Measurements from ENCODE around the gene ARL5C. TPM values are rescaled to one million over a fixed set of nuclear protein-coding genes. Genes with fewer than 3 reads are reported as not detected.

ARL5C gene
- total RNA-seq, 2 donors from 2014 or later, result not detected

DNA sequence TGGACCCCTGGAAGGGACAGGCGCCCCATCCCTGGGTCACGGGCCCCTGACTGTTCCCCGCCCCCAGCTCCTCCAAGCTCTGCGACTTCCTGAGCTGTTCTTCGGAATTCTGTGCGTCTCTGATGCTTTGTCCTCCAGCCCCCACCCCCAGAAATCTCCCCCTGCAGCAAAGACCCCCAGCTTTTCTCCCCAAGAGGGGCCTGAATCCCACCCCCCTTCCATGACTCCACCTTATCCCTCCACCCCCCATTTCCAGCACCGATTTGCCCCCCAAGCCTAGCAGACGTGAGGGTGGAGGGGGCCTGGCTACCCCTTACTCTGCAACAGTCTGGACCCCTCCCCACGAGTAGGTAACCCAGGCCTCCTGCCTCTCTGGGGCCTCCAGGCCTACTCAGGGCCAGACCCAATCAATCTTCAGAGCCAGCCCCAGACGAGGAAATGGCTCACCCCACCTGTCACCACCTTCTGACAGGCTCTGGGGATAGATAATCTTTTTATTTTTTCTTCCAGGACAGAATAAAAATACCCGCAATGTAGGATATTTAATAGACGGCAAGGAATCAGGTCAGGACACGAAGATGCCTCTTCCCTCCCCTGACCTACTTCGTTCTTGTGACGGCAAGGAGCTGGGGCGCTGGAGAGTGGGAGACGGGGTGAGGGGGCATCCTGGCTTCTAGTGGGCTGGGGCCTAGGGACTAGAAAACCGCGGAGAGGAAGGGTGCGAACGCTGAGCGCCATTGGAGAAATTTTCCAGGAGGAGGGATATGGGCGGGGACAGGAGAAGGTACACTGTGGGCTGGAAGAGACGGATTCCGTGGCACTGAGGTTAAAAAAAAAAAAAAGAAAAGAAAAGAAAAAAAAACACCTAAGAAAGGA is 13.8 kb downstream of the ARL5C start:
- H3K27me3 Mint-ChIP-seq, result peaks cover 31% of the 10 kb centered on the region
- H3K36me3 Mint-ChIP-seq (ENCODE audit: low read depth), result peaks cover 4% of the 10 kb centered on the region
- H3K9me3 ChIP-seq (ENCODE audit: control insufficient read depth, low read length, poor library complexity, severe bottlenecking), result no peaks in the 10 kb centered on the region
- peak overlapping the region; percentile 97 for H3K4me3 Mint-ChIP-seq
- H3K27ac Mint-ChIP-seq, result peak overlapping the region; percentile 100
- ATAC-seq, result no peak
- DNase-seq, result peak in 1 of 3 donors; percentile 20
- peaks cover 48% of the 10 kb centered on the region for H3K4me1 Mint-ChIP-seq

DNA sequence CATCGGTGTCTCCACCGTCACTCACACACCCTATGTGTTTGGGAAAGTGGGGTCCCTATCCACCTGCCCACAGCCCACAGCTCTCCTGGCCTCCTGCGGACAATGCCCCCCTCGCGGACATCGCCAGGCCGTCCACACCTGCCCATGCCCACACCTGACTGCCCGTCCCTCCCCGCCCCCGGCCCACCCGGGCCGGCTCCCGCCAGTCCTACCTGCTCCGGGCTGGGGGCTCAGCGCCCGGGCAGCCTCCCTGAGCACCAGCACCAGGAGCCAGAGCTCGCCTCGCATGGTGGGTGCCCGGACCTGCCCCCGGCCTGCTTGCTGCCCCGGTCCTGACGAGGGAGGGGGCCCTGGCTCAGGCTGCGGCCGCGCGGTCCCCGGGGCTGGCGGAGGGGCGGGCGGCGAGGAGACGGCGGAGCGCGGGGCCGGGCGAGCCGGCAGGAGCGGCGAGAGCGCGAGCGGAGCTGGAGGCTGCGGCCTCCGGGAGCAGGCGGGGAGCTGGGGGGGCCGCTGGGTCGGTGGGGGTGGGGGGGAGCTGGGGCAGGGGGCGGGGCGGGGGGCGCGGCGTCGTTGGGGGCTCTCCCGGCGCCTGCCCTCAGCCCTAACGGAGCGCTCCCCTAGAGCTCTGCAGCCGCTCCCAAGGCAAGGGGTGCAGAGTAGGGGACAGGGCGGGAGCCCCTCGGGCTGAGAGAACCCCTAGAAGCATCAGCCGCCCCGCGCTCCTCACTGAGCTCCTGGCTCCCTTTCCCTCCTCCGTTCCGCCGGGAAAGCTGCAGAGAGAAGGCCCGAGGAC is 14.6 kb downstream of the ARL5C start, which contains the start of gene PLXDC1:
Gene PLXDC1, minus strand, starts transcription at position 488 of the 793 bp plus-strand sequence. Its CDS starts 200 bp downstream, at position 288.
- H3K36me3 Mint-ChIP-seq (ENCODE audit: low read depth), result peaks cover 4% of the 10 kb centered on the region
- ATAC-seq (no peak), DNase-seq (peak in 1 of 3 donors; percentile 18)
- H3K4me3 Mint-ChIP-seq, result peak within 1 kb of the TSS; percentile 97
- peaks cover 31% of the 10 kb centered on the region for H3K27me3 Mint-ChIP-seq
- no peaks in the 10 kb centered on the region for H3K9me3 ChIP-seq (ENCODE audit: control insufficient read depth, low read length, poor library complexity, severe bottlenecking)
- H3K27ac Mint-ChIP-seq, result peak within 1 kb of the TSS; percentile 100
- peaks cover 48% of the 10 kb centered on the region for H3K4me1 Mint-ChIP-seq

DNA sequence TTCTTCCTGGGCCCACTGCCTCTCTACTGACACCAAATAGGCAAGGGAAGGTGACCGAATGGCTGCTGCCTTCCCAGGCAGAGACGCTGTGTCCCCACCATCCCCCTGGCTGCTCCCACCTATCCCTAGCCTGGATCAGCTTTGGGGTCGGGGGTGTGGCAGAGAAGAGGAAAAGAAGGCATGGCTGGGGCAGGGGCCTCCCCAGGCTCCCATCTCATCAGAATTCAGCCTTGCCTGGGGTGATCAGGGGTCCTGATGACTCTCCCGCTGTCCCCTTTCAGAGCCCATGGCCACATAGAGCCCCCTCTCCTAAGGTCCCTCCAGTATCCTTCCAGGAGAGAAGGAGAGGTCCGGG is 15.2 kb downstream of the ARL5C start:
- Mint-ChIP-seq H3K36me3 (ENCODE audit: low read depth) (peaks cover 4% of the 10 kb centered on the region), H3K27ac (peak overlapping the region; percentile 4), H3K4me3 (peak overlapping the region; percentile 80), H3K27me3 (peaks cover 31% of the 10 kb centered on the region), H3K4me1 (peaks cover 48% of the 10 kb centered on the region)
- ATAC-seq (no peak), DNase-seq (no peak)
- H3K9me3 ChIP-seq (ENCODE audit: control insufficient read depth, low read length, poor library complexity, severe bottlenecking), result no peaks in the 10 kb centered on the region

DNA sequence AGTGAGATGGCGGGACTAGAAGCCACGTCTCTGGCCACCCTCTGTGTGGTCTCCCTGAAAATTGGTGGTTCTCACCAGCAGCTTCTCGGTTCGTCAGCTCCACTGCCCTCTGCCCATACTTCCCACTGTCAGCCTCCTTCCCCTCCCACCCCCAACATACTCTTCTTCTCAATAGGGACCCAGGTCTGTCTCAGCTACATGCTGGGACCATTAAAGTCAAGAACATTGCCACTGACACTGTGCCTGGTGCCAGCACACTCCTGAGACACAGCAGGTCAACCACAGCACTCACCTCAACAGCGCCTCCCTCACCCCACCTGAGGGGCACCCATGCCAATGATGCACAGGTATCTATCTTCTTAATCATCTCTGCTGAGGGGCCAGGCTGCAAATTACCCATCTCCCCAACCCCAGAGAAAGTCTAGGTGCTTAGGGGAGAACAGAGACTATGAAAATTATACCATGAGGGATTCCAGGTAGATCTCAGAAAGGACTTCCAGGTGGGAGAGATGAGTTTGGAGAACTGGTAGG is 15.8 kb downstream of the ARL5C start:
- DNase-seq, result no peak
- ATAC-seq, result no peak
- Mint-ChIP-seq H3K27me3 (peaks cover 31% of the 10 kb centered on the region), H3K36me3 (ENCODE audit: low read depth) (peaks cover 4% of the 10 kb centered on the region), H3K27ac (peak overlapping the region; percentile 4), H3K4me1 (peaks cover 48% of the 10 kb centered on the region), H3K4me3 (peak overlapping the region; percentile 80)
- no peaks in the 10 kb centered on the region for H3K9me3 ChIP-seq (ENCODE audit: control insufficient read depth, low read length, poor library complexity, severe bottlenecking)

DNA sequence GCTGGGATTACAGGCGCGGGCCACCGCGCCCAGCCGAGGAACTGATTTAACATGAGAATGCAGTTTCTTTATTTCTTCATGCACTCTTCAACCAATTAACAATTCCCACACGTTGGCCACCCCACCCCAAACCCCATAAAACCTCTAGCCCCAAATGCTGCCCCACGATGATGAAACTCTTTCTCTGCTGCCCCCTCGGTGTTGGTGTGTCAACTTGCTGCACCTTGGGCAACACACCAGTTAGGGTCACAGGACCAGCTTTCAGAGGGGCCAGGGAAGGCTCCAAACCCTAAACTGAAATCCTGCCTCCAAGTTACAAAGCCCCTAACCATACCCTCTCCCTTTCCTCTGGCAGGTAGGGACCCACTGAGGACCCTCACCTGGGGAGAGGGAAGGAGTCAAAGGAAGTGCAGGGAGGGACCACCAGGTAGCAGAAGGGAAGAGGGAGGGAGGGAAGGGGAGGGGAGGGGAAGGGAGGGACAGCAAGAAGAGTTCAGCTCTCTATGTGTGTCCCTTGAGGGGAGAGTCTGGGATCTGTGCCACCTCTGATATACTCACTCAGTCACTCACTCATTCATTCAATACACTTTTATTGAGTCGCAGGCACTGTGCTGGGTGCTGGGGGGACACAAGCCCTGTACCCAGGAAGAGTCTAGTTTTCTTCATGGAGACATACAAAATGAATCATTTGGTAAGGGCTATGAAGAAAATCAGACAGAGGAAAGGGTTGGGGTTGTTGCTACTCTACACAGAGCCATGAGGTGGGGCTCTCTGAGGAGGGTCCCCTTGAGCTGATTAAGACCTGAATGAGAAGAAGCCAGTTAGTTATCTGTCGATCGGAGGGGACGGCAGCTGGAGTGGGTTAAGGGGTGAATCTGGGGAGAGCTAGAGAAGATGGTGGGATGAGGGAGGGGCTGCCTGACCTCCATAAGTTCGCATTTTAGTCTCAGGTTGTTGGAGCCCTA is 18.5 kb downstream of the ARL5C start:
- no peaks in the 10 kb centered on the region for H3K36me3 Mint-ChIP-seq (ENCODE audit: low read depth)
- DNase-seq (no peak), ATAC-seq (no peak)
- H3K27ac Mint-ChIP-seq, result no peak overlapping the region
- no peaks in the 10 kb centered on the region for H3K9me3 ChIP-seq (ENCODE audit: control insufficient read depth, low read length, poor library complexity, severe bottlenecking)
- H3K27me3 Mint-ChIP-seq, result peaks cover 18% of the 10 kb centered on the region
- H3K4me3 Mint-ChIP-seq, result no peak overlapping the region
- H3K4me1 Mint-ChIP-seq, result peaks cover 30% of the 10 kb centered on the region

DNA sequence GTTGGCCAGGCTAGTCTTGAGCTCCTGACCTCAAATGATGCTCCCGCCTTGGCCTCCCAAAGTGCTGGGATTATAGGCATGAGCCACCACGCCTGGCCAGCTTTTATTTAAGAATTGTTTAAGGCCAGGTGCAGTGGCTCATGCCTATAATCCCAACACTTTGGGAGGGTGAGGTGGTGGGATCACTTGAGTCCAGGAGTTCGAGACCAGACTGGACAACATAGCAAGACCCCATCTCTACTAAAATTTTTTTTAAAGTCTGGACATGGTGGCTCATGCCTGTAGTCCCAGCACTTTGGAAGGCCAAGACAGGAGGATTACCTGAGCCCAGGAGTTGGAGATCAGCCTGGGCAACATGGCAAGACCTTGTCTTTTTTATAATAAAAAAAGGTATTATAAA is 19.7 kb downstream of the ARL5C start:
- Mint-ChIP-seq H3K27me3 (peaks cover 18% of the 10 kb centered on the region), H3K27ac (no peak overlapping the region), H3K4me1 (peaks cover 22% of the 10 kb centered on the region), H3K4me3 (no peak overlapping the region), H3K36me3 (ENCODE audit: low read depth) (no peaks in the 10 kb centered on the region)
- DNase-seq (no peak), ATAC-seq (no peak)
- no peaks in the 10 kb centered on the region for H3K9me3 ChIP-seq (ENCODE audit: control insufficient read depth, low read length, poor library complexity, severe bottlenecking)

DNA sequence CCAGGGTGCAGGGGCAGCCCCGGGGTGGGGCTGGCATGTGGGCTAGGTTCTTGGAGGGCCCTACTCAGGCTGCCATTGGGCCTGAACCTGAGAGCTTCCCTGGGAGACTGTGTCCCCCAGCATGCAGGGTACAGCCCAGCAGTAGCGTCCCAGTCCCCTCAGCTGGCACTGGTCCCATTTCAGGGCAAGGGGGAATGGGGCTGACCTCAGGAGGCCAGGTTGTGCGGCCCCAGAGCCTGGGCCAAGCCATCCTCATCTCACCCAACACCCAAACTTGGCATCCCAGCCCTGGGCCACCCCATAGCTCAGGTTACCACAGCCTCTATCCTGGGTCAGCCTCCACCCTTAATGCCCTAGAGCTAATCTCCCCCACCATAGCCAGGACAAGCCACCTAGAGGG is 20.8 kb downstream of the ARL5C start:
- DNase-seq, result no peak
- Mint-ChIP-seq H3K27ac (peak overlapping the region; percentile 37), H3K4me1 (peaks cover 16% of the 10 kb centered on the region), H3K27me3 (peaks cover 12% of the 10 kb centered on the region), H3K36me3 (ENCODE audit: low read depth) (no peaks in the 10 kb centered on the region), H3K4me3 (no peak overlapping the region)
- no peak for ATAC-seq
- H3K9me3 ChIP-seq (ENCODE audit: control insufficient read depth, low read length, poor library complexity, severe bottlenecking), result no peaks in the 10 kb centered on the region

DNA sequence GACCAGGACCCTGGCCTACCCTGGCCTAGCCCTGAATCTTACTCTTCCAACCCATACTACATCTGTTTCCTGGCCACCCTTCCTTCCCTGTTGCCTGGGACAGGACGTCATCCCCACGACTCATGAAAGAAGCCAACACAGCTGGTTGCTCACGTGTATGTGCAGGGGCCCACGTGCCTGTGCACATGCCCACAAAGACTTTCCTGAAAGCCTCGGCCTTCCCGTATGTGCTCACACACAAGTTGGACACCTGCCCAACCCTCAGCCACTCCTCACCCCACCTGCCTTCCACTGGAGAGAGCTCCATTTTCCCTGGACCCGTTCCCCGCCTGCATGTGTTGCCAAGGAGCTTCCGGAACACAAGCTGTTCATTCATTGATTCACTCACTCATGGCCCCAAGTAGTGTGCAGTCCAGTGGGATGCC is 21.5 kb downstream of the ARL5C start:
- H3K36me3 Mint-ChIP-seq (ENCODE audit: low read depth), result no peaks in the 10 kb centered on the region
- H3K4me1 Mint-ChIP-seq, result peaks cover 8% of the 10 kb centered on the region
- H3K4me3 Mint-ChIP-seq, result no peak overlapping the region
- H3K27me3 Mint-ChIP-seq, result peaks cover 4% of the 10 kb centered on the region
- no peak for DNase-seq
- no peak for ATAC-seq
- H3K9me3 ChIP-seq (ENCODE audit: control insufficient read depth, low read length, poor library complexity, severe bottlenecking), result no peaks in the 10 kb centered on the region
- peak overlapping the region; percentile 37 for H3K27ac Mint-ChIP-seq

DNA sequence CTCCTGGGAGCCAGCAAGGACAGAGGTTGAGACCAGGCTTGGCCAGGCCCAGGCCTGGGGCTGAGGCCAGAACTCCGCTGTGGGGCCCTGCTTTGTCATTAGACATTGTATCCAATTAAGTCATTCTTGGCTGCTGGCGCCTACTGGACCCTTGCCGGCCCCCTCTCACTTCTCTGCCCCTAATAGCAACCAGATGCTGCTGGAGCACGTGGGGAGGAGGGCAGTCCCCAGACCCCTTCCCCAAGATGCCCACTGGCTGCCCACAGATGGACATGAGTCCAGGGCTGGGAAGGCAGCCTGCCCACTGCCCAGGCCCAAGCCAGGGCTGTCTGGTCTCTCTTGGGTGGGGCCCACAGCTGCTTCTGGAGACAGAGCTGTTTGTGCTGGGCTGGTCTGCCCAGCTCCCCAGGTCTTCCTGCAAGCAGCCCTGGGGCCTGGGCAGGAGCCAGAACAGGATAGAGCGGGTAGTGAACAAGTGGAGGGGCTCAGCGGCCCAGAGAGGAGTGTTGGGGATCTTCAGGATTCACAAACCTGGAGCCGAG is 22.3 kb downstream of the ARL5C start:
- H3K36me3 Mint-ChIP-seq (ENCODE audit: low read depth), result no peaks in the 10 kb centered on the region
- DNase-seq (no peak), ATAC-seq (no peak)
- H3K4me3 Mint-ChIP-seq, result no peak overlapping the region
- no peaks in the 10 kb centered on the region for H3K9me3 ChIP-seq (ENCODE audit: control insufficient read depth, low read length, poor library complexity, severe bottlenecking)
- no peaks in the 10 kb centered on the region for H3K27me3 Mint-ChIP-seq
- no peak overlapping the region for H3K27ac Mint-ChIP-seq
- H3K4me1 Mint-ChIP-seq, result peaks cover 4% of the 10 kb centered on the region

DNA sequence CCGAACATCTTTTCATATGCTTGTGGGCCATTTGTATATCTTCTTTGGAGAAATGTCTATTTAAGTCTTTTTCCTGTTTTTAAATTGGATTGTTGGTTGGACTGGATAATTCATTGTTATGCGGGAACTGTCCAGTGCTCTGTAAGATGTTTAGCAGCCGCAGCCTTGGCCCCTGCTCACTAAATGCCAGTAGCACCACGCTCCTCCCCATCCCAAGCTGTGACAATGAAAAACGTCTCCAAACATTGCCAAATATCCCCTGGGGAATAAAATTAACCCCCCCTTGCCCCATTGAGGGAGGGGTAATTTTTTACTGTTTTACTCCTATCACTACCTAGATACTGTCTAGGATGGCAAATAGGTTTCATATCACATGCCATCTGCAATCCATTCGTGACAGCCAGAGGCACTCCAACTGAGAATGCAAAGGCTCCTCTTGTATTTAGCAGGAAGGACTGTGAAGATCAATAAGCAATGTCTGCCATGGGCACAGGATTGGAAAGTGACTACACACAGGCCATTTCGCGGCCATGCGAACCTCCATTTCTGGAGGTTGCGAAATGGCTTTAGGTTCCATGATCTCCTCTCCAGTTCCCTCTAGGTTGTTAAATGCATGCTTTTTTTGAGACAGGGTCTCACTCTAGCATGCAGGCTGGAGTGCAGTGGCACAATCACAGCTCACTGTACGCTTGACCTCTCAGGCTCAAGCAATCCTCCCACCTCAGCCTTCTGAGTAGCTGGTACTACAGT is 23.9 kb downstream of the ARL5C start:
- Mint-ChIP-seq H3K4me1 (peaks cover 3% of the 10 kb centered on the region), H3K27ac (no peak overlapping the region), H3K4me3 (no peak overlapping the region), H3K27me3 (no peaks in the 10 kb centered on the region), H3K36me3 (ENCODE audit: low read depth) (no peaks in the 10 kb centered on the region)
- H3K9me3 ChIP-seq (ENCODE audit: control insufficient read depth, low read length, poor library complexity, severe bottlenecking), result no peaks in the 10 kb centered on the region
- DNase-seq, result no peak
- no peak for ATAC-seq

DNA sequence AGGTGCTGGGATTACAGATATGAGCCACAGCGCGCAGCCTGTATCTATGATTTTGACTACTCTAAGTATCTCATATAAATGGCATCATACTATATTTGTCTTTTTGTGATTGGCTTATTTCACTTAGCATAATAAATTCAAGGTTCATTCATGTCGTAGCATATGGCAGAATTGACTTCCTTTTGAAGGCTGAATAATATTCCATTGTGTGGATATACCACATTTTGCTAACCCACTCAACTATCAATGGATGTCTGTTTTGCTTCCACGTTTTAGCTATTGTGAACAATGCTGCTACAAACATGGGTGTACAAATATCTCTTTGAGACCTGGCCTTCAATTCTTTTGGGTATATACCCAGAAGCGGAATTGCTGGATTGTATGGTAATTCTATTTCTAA is 24.7 kb downstream of the ARL5C start:
- no peaks in the 10 kb centered on the region for H3K27me3 Mint-ChIP-seq
- H3K4me3 Mint-ChIP-seq, result no peak overlapping the region
- H3K36me3 Mint-ChIP-seq (ENCODE audit: low read depth), result peaks cover 3% of the 10 kb centered on the region
- H3K27ac Mint-ChIP-seq, result peak overlapping the region; percentile 2
- ATAC-seq, result no peak
- peaks cover 3% of the 10 kb centered on the region for H3K4me1 Mint-ChIP-seq
- DNase-seq, result no peak
- no peaks in the 10 kb centered on the region for H3K9me3 ChIP-seq (ENCODE audit: control insufficient read depth, low read length, poor library complexity, severe bottlenecking)

DNA sequence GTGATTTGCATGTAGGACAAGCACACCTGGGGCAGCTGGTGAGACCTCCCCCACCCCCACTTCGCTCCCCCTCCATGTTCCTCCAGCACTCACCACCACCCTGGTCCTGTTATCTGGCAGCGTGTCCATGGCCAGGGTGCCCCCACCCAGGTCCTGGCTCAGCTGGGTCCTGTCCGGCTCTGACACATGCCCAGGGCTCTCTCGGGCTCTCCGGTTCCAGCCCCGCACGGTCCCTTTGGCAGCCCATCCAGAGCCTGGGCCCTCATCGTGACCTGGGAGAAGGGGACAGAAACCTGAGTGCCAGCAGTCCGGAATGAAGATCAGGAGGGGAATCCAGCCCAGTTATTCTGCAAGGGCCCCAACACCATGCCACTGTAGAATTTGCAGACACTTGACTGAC is 26.4 kb downstream of the ARL5C start:
- Mint-ChIP-seq H3K4me3 (no peak overlapping the region), H3K27ac (no peak overlapping the region), H3K36me3 (ENCODE audit: low read depth) (peaks cover 3% of the 10 kb centered on the region), H3K4me1 (peaks cover 3% of the 10 kb centered on the region), H3K27me3 (no peaks in the 10 kb centered on the region)
- DNase-seq, result no peak
- H3K9me3 ChIP-seq (ENCODE audit: control insufficient read depth, low read length, poor library complexity, severe bottlenecking), result no peaks in the 10 kb centered on the region
- ATAC-seq, result no peak
